Measurements from ENCODE around the gene ARL14EPL. TPM values are rescaled to one million over a fixed set of nuclear protein-coding genes. Genes with fewer than 3 reads are reported as not detected.
"Not testable (repeated sequence)": the region's sequence is repeated elsewhere in the genome, so short reads cannot be mapped to it uniquely, and the experiment has no call there.

Gene ARL14EPL
- total RNA-seq, 1 donor from 2014 or later, result not detected

DNA sequence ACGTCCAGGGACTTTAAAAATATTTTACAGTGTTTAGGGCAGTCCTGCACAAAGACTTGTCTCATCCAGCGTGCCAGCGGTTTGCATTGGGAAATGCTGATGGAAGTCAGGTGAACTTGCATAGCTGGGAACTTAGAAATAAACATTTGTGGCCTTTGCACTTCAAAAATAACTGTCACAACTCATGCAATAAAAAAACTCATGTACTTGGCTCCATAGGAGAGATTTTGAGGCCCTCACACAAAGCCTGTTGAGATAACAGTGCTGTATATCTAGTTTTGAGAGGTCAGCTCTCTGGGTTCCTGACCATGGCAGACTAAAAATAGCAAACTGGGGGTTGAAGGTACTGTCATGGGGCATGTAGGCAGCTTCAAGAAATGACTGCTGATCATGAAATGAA, 58.0 kb downstream of the ARL14EPL start:
- H3K4me1 ChIP-seq, result peaks cover 22% of the 10 kb centered on the region
- no peak for DNase-seq (ENCODE audit: extremely low spot score in 2 of 2)
- H3K36me3 ChIP-seq, result peaks cover 0 to 38% of the 10 kb centered on the region in 2 donors
- TF ChIP-seq POLR2A (IDR thresholded peaks at IDR 0.05), result no peak
- no peak for TF ChIP-seq POLR2AphosphoS5 (IDR thresholded peaks at IDR 0.05; ENCODE audit: insufficient read depth in 1 of 2, low read depth in 1 of 2)
- TF ChIP-seq, protein P1, sequence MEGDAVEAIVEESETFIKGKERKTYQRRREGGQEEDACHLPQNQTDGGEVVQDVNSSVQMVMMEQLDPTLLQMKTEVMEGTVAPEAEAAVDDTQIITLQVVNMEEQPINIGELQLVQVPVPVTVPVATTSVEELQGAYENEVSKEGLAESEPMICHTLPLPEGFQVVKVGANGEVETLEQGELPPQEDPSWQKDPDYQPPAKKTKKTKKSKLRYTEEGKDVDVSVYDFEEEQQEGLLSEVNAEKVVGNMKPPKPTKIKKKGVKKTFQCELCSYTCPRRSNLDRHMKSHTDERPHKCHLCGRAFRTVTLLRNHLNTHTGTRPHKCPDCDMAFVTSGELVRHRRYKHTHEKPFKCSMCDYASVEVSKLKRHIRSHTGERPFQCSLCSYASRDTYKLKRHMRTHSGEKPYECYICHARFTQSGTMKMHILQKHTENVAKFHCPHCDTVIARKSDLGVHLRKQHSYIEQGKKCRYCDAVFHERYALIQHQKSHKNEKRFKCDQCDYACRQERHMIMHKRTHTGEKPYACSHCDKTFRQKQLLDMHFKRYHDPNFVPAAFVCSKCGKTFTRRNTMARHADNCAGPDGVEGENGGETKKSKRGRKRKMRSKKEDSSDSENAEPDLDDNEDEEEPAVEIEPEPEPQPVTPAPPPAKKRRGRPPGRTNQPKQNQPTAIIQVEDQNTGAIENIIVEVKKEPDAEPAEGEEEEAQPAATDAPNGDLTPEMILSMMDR (IDR thresholded peaks at IDR 0.05), result no peak
- H3K9me3 ChIP-seq, result no peaks in the 10 kb centered on the region
- intact Hi-C loops (cut with DNase I), result no loop called here
- no peak overlapping the region for H3K4me3 ChIP-seq
- H3K27ac ChIP-seq, result no peak overlapping the region
- H3K27me3 ChIP-seq, result no peaks in the 10 kb centered on the region

DNA sequence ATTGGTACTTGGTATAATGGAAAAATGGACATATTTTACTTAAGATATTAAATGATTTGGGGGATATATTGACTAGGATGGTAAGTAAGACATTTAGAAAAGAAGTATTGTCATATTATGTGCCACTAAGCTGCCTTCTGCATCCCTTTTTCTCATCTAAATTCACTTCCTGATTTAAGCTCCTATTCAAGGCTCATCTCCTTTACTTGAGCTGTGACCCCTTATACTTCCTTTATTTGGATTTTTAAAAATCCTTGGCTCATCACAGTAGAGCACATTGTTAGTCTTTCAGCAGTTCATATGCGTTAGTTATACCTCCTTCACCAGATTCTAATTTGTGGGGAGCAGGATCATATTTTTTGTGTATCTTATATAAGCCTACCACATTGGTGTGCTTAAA, 59.1 kb downstream of the ARL14EPL start:
- no peak overlapping the region for H3K27ac ChIP-seq
- H3K4me3 ChIP-seq, result no peak overlapping the region
- DNase-seq (ENCODE audit: extremely low spot score in 2 of 2), result no peak
- peaks cover 0 to 43% of the 10 kb centered on the region in 2 donors for H3K36me3 ChIP-seq
- H3K9me3 ChIP-seq, result no peaks in the 10 kb centered on the region
- peaks cover 12% of the 10 kb centered on the region for H3K4me1 ChIP-seq
- H3K27me3 ChIP-seq, result no peaks in the 10 kb centered on the region
- no peak for TF ChIP-seq POLR2AphosphoS5 (IDR thresholded peaks at IDR 0.05; ENCODE audit: insufficient read depth in 1 of 2, low read depth in 1 of 2)
- TF ChIP-seq POLR2A (IDR thresholded peaks at IDR 0.05), result no peak
- TF ChIP-seq, protein P1 (IDR thresholded peaks at IDR 0.05), result no peak
- intact Hi-C loops (cut with DNase I), result no loop called here

DNA sequence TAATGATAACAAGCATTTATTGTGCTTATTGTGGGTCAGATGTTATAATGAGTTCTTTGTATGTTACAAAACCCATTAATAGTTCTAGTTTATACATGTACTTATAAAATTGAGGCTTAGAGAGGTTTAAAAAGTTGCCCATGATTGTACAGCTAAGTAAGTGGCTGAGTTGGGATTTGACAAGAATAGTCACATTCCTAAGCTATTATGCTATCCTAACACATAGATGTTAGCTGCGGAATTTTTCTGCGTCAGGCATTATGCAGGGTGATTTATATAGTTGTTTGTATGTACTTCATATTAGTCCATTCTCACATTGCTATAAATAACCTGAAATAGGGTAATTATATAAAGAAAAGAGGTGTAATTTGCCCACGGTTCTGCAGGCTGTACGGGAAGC, 65.0 kb downstream of the ARL14EPL start:
- Histone ChIP-seq H3K4me3 (no peak overlapping the region), H3K27me3 (no peaks in the 10 kb centered on the region), H3K27ac (no peak overlapping the region), H3K9me3 (no peaks in the 10 kb centered on the region), H3K36me3 (peaks cover 0 to 38% of the 10 kb centered on the region in 2 donors), H3K4me1 (no peaks in the 10 kb centered on the region)
- intact Hi-C loops (cut with DNase I), result no loop called here
- no peak for DNase-seq (ENCODE audit: extremely low spot score in 2 of 2)
- TF ChIP-seq POLR2AphosphoS5 (IDR thresholded peaks at IDR 0.05; ENCODE audit: insufficient read depth in 1 of 2, low read depth in 1 of 2), result peak in 1 of 2 donors; percentile 51
- TF ChIP-seq POLR2A (IDR thresholded peaks at IDR 0.05), result no peak

DNA sequence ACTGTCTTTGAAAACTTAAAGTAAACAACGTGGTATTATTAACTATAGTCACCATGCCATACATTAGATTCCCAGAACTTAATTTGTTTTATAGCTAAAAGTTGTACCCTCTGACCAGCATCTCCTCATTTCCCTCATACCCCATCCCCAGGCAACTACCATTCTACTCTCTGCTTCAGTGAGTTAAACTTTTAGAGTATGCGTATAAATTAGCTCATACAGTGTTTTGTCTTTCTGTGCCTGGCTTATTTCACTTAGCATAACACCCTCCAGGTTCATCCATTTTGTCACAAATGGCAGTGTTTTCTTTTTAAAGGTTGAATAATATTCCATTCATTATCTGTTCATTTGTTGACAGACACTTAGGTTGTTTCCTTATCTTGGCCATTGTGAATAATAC, 66.7 kb downstream of the ARL14EPL start:
- no peaks in the 10 kb centered on the region for H3K4me1 ChIP-seq
- no peaks in the 10 kb centered on the region for H3K9me3 ChIP-seq
- intact Hi-C loops (cut with DNase I), result no loop called here
- H3K27me3 ChIP-seq, result no peaks in the 10 kb centered on the region
- no peak for DNase-seq (ENCODE audit: extremely low spot score in 2 of 2)
- peaks cover 0 to 22% of the 10 kb centered on the region in 2 donors for H3K36me3 ChIP-seq
- no peak overlapping the region for H3K27ac ChIP-seq
- no peak overlapping the region for H3K4me3 ChIP-seq
- TF ChIP-seq POLR2A (IDR thresholded peaks at IDR 0.05) (no peak), POLR2AphosphoS5 (IDR thresholded peaks at IDR 0.05; ENCODE audit: insufficient read depth in 1 of 2, low read depth in 1 of 2) (no peak)
- TF ChIP-seq, protein P1 (IDR thresholded peaks at IDR 0.05), result no peak

DNA sequence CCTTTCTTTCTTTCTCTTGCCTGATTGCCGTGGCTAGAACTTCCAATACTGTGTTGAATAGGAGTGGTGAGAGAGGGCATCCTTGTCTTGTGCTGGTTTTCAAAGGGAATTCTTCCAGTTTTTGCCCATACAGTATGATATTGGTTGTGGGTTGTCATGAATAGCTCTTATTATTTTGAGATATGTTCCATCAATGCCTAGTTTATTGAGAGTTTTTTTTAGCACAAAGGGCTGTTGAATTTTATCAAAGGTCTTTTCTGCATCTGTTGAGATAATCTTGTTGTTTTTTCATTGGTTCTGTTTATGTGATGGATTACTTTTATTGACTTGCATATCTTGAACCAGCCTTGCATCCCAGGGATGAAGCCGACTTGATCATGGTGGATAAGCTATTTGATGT, 72.7 kb downstream of the ARL14EPL start:
- H3K4me1 ChIP-seq; H3K27me3 ChIP-seq; intact Hi-C loops (cut with DNase I); H3K4me3 ChIP-seq; DNase-seq (ENCODE audit: extremely low spot score in 2 of 2); H3K27ac ChIP-seq; H3K36me3 ChIP-seq; H3K9me3 ChIP-seq: not testable (repeated sequence)

Other genes starting within 250 kb of the ARL14EPL start
- gene CDO1, start 215.8 kb upstream of the ARL14EPL start, total RNA-seq, result 16.0 TPM
- gene ATG12, start 190.9 kb upstream of the ARL14EPL start, total RNA-seq, result 50.6 TPM
- gene AP3S1, start 190.5 kb upstream of the ARL14EPL start, total RNA-seq, result 36.8 TPM
- gene LVRN, start 70.0 kb upstream of the ARL14EPL start, total RNA-seq, result 1.7 TPM
- 22.6 TPM for gene COMMD10, start 52.6 kb downstream of the ARL14EPL start, total RNA-seq

Measured in vagina (tissue), 2 donors.